CD14-positive monocyte (primary cell): ENCODE data around the gene CDHR5. TPM values are rescaled to one million over a fixed set of nuclear protein-coding genes. Genes with fewer than 3 reads are reported as not detected.
A peak's percentile ranks its signal among the peaks of the same experiment; 100 is the strongest.

Experiments
- DNase-seq, 3 donors: peaks; one replicate each; pipeline ENCODE4 v3.0.0-alpha.2; 2011 to 2022
- H2AFZ ChIP-seq: 2 replicates; pipeline ENCODE4 v1.6.0; 2012; ENCODE audit warnings: mild to moderate bottlenecking, low read depth, low read length, inconsistent platforms; ENCODE audit not compliant: insufficient read depth, poor library complexity, severe bottlenecking
- H3K27ac ChIP-seq, 2 donors: 1 replicate in 1 of 2; 2 replicates in 1 of 2; pipeline ENCODE4 v1.5.1; 2012 to 2013; ENCODE audit warnings: low read length in 2 of 2, control low read depth in 1 of 2, inconsistent platforms in 1 of 2, low read depth in 1 of 2, mild to moderate bottlenecking in 1 of 2
- H3K27me3 ChIP-seq, 2 donors: one replicate each; pipeline versions ENCODE4 v1.6.0 to v1.6.1; 2011 to 2013; ENCODE audit warnings: low read length in 2 of 2; ENCODE audit not compliant: control insufficient read depth in 2 of 2, insufficient read depth in 2 of 2
- H3K36me3 ChIP-seq, 2 donors: replicated peaks in 1 of 2; 1 replicate in 1 of 2; 2 replicates in 1 of 2; pipeline versions ENCODE4 v1.5.1 to v1.6.1; 2012 to 2013; ENCODE audit warnings: low read length in 2 of 2, control low read depth in 1 of 2, inconsistent platforms in 1 of 2, mild to moderate bottlenecking in 1 of 2; ENCODE audit not compliant: insufficient read depth in 2 of 2, control insufficient read depth in 1 of 2
- H3K4me1 ChIP-seq, 2 donors: 1 replicate in 1 of 2; 2 replicates in 1 of 2; pipeline versions ENCODE4 v1.5.1 to v1.6.1; 2012 to 2013; ENCODE audit warnings: low read length in 2 of 2, control low read depth in 1 of 2, inconsistent platforms in 1 of 2, mild to moderate bottlenecking in 1 of 2, moderate library complexity in 1 of 2; ENCODE audit not compliant: insufficient read depth in 2 of 2, control insufficient read depth in 1 of 2
- H3K4me2 ChIP-seq: replicated peaks from 2 replicates; pipeline ENCODE3; 2012; ENCODE audit warnings: low read length, moderate library complexity, mild to moderate bottlenecking; ENCODE audit not compliant: poor library complexity, severe bottlenecking; ENCODE audit errors: extremely low read depth
- H3K4me3 ChIP-seq, 3 experiments: fragments of 200-600 bp in 1 of 3; sonication (generic) in 1 of 3; replicated peaks in 1 of 3; 1 replicate in 2 of 3; 2 replicates in 1 of 3; pipeline ENCODE4 v1.5.1; 2011 to 2013; ENCODE audit warnings: low read length in 3 of 3, mild to moderate bottlenecking in 3 of 3, control low read depth in 2 of 3, low read depth in 2 of 3, inconsistent platforms in 1 of 3, moderate library complexity in 1 of 3
- H3K79me2 ChIP-seq: 2 replicates; pipeline ENCODE4 v1.6.0; 2012; ENCODE audit warnings: mild to moderate bottlenecking, control low read depth, inconsistent platforms, low read length, moderate library complexity; ENCODE audit not compliant: insufficient read depth
- H3K9ac ChIP-seq: 2 replicates; pipeline ENCODE4 v1.6.0; 2017; ENCODE audit warnings: low read length, mild to moderate bottlenecking; ENCODE audit not compliant: insufficient read depth, poor library complexity, severe bottlenecking
- H3K9me3 ChIP-seq, 2 donors: replicated peaks in 1 of 2; 1 replicate in 1 of 2; 2 replicates in 1 of 2; pipeline versions ENCODE4 v1.5.1 to v1.6.1; 2012 to 2013; ENCODE audit warnings: low read length in 2 of 2, control low read depth in 1 of 2; ENCODE audit not compliant: control insufficient read depth in 1 of 2, insufficient read depth in 1 of 2
- H4K20me1 ChIP-seq: 2 replicates; pipeline ENCODE4 v1.6.0; 2012; ENCODE audit warnings: mild to moderate bottlenecking, low read length, control low read depth, moderate library complexity; ENCODE audit not compliant: insufficient read depth
- H3K27ac Mint-ChIP-seq, 7 donors: one replicate each; pipeline ENCODE4 v1.8.0; 2020; ENCODE audit warnings: mild to moderate bottlenecking in 7 of 7, mixed read lengths in 7 of 7, moderate library complexity in 6 of 7, inconsistent platforms in 2 of 7
- H3K27me3 Mint-ChIP-seq, 3 donors: one replicate each; pipeline ENCODE4 v1.8.0; 2021 to 2022; ENCODE audit warnings: low read depth in 3 of 3, mild to moderate bottlenecking in 3 of 3, mixed read lengths in 3 of 3, moderate library complexity in 3 of 3, inconsistent platforms in 1 of 3
- H3K36me3 Mint-ChIP-seq, 2 donors: one replicate each; pipeline ENCODE4 v1.8.0; 2020; ENCODE audit warnings: mixed read lengths in 2 of 2, inconsistent platforms in 1 of 2, mild to moderate bottlenecking in 1 of 2
- H3K4me1 Mint-ChIP-seq: one replicate; pipeline ENCODE4 v1.8.0; 2020; ENCODE audit warnings: mild to moderate bottlenecking, mixed read lengths
- H3K4me3 Mint-ChIP-seq, 2 donors: one replicate each; pipeline ENCODE4 v1.8.0; 2020; ENCODE audit warnings: mild to moderate bottlenecking in 2 of 2, mixed read lengths in 2 of 2, moderate library complexity in 1 of 2
- H3K9me3 Mint-ChIP-seq, 7 donors: one replicate each; pipeline ENCODE4 v1.8.0; 2020 to 2022; ENCODE audit warnings: mixed read lengths in 7 of 7, mild to moderate bottlenecking in 6 of 7, moderate library complexity in 6 of 7, inconsistent platforms in 2 of 7
- CTCF ChIP-seq: fragments of 200-600 bp; IDR thresholded peaks from one replicate; pipeline ENCODE4 v1.8.0; 2022; ENCODE audit warnings: antibody characterized with exemption, mild to moderate bottlenecking
- WGBS: methylation state at CpG from one replicate; pipeline ENCODE4 v1.1.5; 2013; ENCODE audit warnings: missing lambda C conversion rate; ENCODE audit not compliant: insufficient coverage; 5-methylcytosine and 5-hydroxymethylcytosine counted together
- intact Hi-C, 2 donors: fragments of 100-400 bp; cut with micrococcal nuclease; formaldehyde crosslinking; loops; one replicate each; pipeline versions ENCODE4 v1.15.0 to v1.15.1; 2023
- polyA plus RNA-seq, 3 donors: library from polyadenylated mRNA; depleted of rRNA in 1 of 3; unstranded in 2 of 3; stranded (reverse) in 1 of 3; fragments of 300-500 nt in 2 of 3; fragments of >200 nt in 1 of 3; fragmentation: Illumina TruSeq in 2 of 3; gene quantifications; 1 replicate in 2 of 3; 2 replicates in 1 of 3; pipeline ENCODE4 v1.2.3, GENCODE V29; 2012 to 2021

CDHR5 gene
- polyA plus RNA-seq, 3 donors, result 0.18 to 0.43 (median 0.18) TPM

GRCh38 chr11:611001-611996, 13.5 kb downstream of the CDHR5 start:
- H3K9me3 ChIP-seq, result no peaks in the 10 kb centered on the region
- H3K4me3 Mint-ChIP-seq, result peak overlapping the region in 1 of 2 donors; percentile 12
- DNase-seq, result peak in 1 of 3 donors; percentile 9
- H4K20me1 ChIP-seq, result peaks cover 59% of the 10 kb centered on the region
- H3K27ac ChIP-seq, result no peak overlapping the region
- H3K4me1 ChIP-seq, result peaks cover 27% of the 10 kb centered on the region in 2 donors
- no peak overlapping the region for H3K9ac ChIP-seq
- no peak overlapping the region for H3K4me3 ChIP-seq
- no peaks in the 10 kb centered on the region for H3K27me3 ChIP-seq
- H3K36me3 ChIP-seq, result peaks cover 75 to 83% of the 10 kb centered on the region in 2 donors
- H3K36me3 Mint-ChIP-seq, result peaks cover 51 to 73% of the 10 kb centered on the region in 2 donors
- peaks cover 0 to 1% (median 0%) of the 10 kb centered on the region in 3 donors for H3K27me3 Mint-ChIP-seq
- no peak overlapping the region for H2AFZ ChIP-seq
- TF ChIP-seq CTCF, result no peak
- H3K4me1 Mint-ChIP-seq, result peaks cover 18% of the 10 kb centered on the region
- no peaks in the 10 kb centered on the region for H3K9me3 Mint-ChIP-seq
- peaks cover 25% of the 10 kb centered on the region for H3K79me2 ChIP-seq
- peak overlapping the region in 6 of 7 donors; percentile 43 to 91 (median 60) for H3K27ac Mint-ChIP-seq
- intact Hi-C loops, result loop anchor here (5.0 kb wide), 1 partner anchor 34 kb away; the partner anchor contains the start of gene PHRF1 (in 2 of the 2)
- no peak overlapping the region for H3K4me2 ChIP-seq
- WGBS, result 92% methylated on average over 35 of the region's 49 CpGs

- no peak overlapping the region for H3K27ac ChIP-seq
- peaks cover 60% of the 10 kb centered on the region for H4K20me1 ChIP-seq
- Mint-ChIP-seq H3K4me1 (peaks cover 15% of the 10 kb centered on the region), H3K9me3 (no peaks in the 10 kb centered on the region), H3K36me3 (peaks cover 57 to 82% of the 10 kb centered on the region in 2 donors), H3K4me3 (no peak overlapping the region), H3K27me3 (peaks cover 0 to 1% (median 0%) of the 10 kb centered on the region in 3 donors), H3K27ac (peak overlapping the region in 5 of 7 donors; percentile 18 to 74 (median 61))
- no peak for TF ChIP-seq CTCF
- no peak overlapping the region for H3K9ac ChIP-seq
- peaks cover 23% of the 10 kb centered on the region for H3K79me2 ChIP-seq
- no peaks in the 10 kb centered on the region for H3K9me3 ChIP-seq
- WGBS, result 99% methylated on average over 8 of the region's 18 CpGs
- H3K4me3 ChIP-seq, result no peak overlapping the region
- intact Hi-C loops, result loop anchor here (5.0 kb wide), 1 partner anchor 33 kb away; the partner anchor contains the start of gene PHRF1 (in 2 of the 2)
- no peaks in the 10 kb centered on the region for H3K27me3 ChIP-seq
- DNase-seq, result no peak
- peaks cover 85 to 94% of the 10 kb centered on the region in 2 donors for H3K36me3 ChIP-seq
- H3K4me1 ChIP-seq, result peaks cover 23 to 24% of the 10 kb centered on the region in 2 donors
- no peak overlapping the region for H2AFZ ChIP-seq
- H3K4me2 ChIP-seq, result no peak overlapping the region
These were observed 14.5 kb downstream of the CDHR5 start for GRCh38 chr11:610146-610801.
